Endothelial cell of umbilical vein (primary cell): ENCODE measurements around the gene FNDC1. TPM values are rescaled to one million over a fixed set of nuclear protein-coding genes. Genes with fewer than 3 reads are reported as not detected.

Experiments
- BruUV-seq: library from RNA; stranded (reverse); fragments of 400-500 nt; replicated peaks from 2 replicates; lab custom pipeline; 2021; lab: Mats Ljungman, UMichigan
- CTCF ChIA-PET: fragments of 300-600, 350-600 bp; sonication (Branson Sonifier 250); formaldehyde crosslinking; loops from one replicate; lab custom pipeline; 2021; ENCODE audit warnings: antibody characterized with exemption, inconsistent platforms; lab: Charles Lee
- POLR2A ChIA-PET: fragments of 300-600, 350-600 bp; sonication (Branson Sonifier 250); formaldehyde crosslinking; loops from one replicate; lab custom pipeline; 2021; ENCODE audit warnings: antibody characterized with exemption, inconsistent platforms; lab: Charles Lee
- DNase-seq: peaks from one replicate; pipeline ENCODE4 v3.0.0-alpha.2; 2011; ENCODE audit warnings: low read depth, low spot score
- FAIRE-seq: peaks from 2 replicates; lab custom pipeline; 2011; peaks lifted over from hg19 to GRCh38; lab: Jason Lieb, UNC
- H2AFZ ChIP-seq: 2 replicates; pipeline ENCODE4 v1.6.0; 2012; ENCODE audit warnings: low read depth, low read length, control low read depth, inconsistent platforms
- H3K27ac ChIP-seq: 2 replicates; pipeline ENCODE4 v1.5.1; 2011; ENCODE audit warnings: low read depth, mild to moderate bottlenecking, control low read depth, low read length, moderate library complexity; ENCODE audit not compliant: insufficient read depth
- H3K27me3 ChIP-seq, 2 experiments: 2 replicates each; pipeline versions ENCODE4 v1.6.0 to v1.6.1; 2011; ENCODE audit warnings: low read length in 2 of 2, mixed read lengths in 1 of 2; ENCODE audit not compliant: control insufficient read depth in 2 of 2, insufficient read depth in 2 of 2
- H3K36me3 ChIP-seq, 2 experiments: 2 replicates in 1 of 2; 3 replicates in 1 of 2; pipeline ENCODE4 v1.5.1; 2011; ENCODE audit warnings: low read length in 2 of 2, mild to moderate bottlenecking in 1 of 2, moderate library complexity in 1 of 2; ENCODE audit not compliant: control insufficient read depth in 2 of 2, insufficient read depth in 2 of 2; ENCODE audit errors: extremely low read depth in 1 of 2
- H3K4me1 ChIP-seq: 3 replicates; pipeline ENCODE4 v1.5.1; 2011; ENCODE audit warnings: mild to moderate bottlenecking, low read length; ENCODE audit not compliant: control insufficient read depth, insufficient read depth; ENCODE audit errors: extremely low read depth
- H3K4me2 ChIP-seq: 2 replicates; pipeline ENCODE4 v1.6.1; 2011; ENCODE audit warnings: low read length, control low read depth, mixed read lengths; ENCODE audit not compliant: insufficient read depth
- H3K4me3 ChIP-seq, 3 experiments: fragments of 200-600 bp in 1 of 3; sonication (generic), shearing (Covaris generic) in 1 of 3; replicated peaks in 1 of 3; 2 replicates each; pipeline ENCODE4 v1.5.1; 2011 to 2016; ENCODE audit warnings: control low read depth in 3 of 3, low read length in 3 of 3, mild to moderate bottlenecking in 2 of 3, inconsistent platforms in 1 of 3, low read depth in 1 of 3, moderate library complexity in 1 of 3; ENCODE audit not compliant: insufficient read depth in 1 of 3
- H3K79me2 ChIP-seq: 2 replicates; pipeline ENCODE4 v1.6.0; 2012; ENCODE audit warnings: low read length, inconsistent platforms; ENCODE audit not compliant: control insufficient read depth, insufficient read depth
- H3K9ac ChIP-seq: replicated peaks from 2 replicates; pipeline ENCODE3; 2011; ENCODE audit warnings: low read length, control low read depth; ENCODE audit not compliant: insufficient read depth; ENCODE audit errors: extremely low read depth
- H3K9me1 ChIP-seq: replicated peaks from 3 replicates; pipeline ENCODE4 v1.6.0; 2011; ENCODE audit warnings: mild to moderate bottlenecking, low read length; ENCODE audit not compliant: control insufficient read depth, insufficient read depth; ENCODE audit errors: extremely low read depth
- H3K9me3 ChIP-seq: replicated peaks from 2 replicates; pipeline ENCODE4 v1.5.1; 2012; ENCODE audit warnings: low read length, inconsistent platforms; ENCODE audit not compliant: control insufficient read depth, insufficient read depth
- H4K20me1 ChIP-seq: replicated peaks from 2 replicates; pipeline ENCODE3; 2011; ENCODE audit warnings: mild to moderate bottlenecking, low read length; ENCODE audit not compliant: control insufficient read depth, insufficient read depth; ENCODE audit errors: extremely low read depth
- EZH2 ChIP-seq: IDR thresholded peaks from 2 replicates; pipeline ENCODE4 v1.6.1; 2012; ENCODE audit warnings: borderline replicate concordance, low read depth, mild to moderate bottlenecking, moderate library complexity, low read length, inconsistent platforms; ENCODE audit not compliant: severe bottlenecking
- GATA2 ChIP-seq: IDR thresholded peaks from 2 replicates; pipeline ENCODE4 v1.7.0; 2011; ENCODE audit warnings: low read depth, mild to moderate bottlenecking, moderate library complexity, mixed read lengths, low read length; ENCODE audit not compliant: insufficient read length, insufficient read depth
- JUN ChIP-seq: IDR thresholded peaks from 2 replicates; pipeline ENCODE4 v1.6.1; 2011; ENCODE audit warnings: borderline replicate concordance, low read depth; ENCODE audit not compliant: insufficient read length, insufficient read depth
- POLR2A ChIP-seq: IDR thresholded peaks from 2 replicates; pipeline ENCODE4 v1.6.1; 2012; ENCODE audit warnings: low read depth, mild to moderate bottlenecking, control low read depth, low read length
- POLR2AphosphoS5 ChIP-seq: IDR thresholded peaks from 2 replicates; pipeline ENCODE4 v1.6.1; 2012; ENCODE audit warnings: low read depth, mild to moderate bottlenecking, control low read depth, low read length, moderate library complexity; ENCODE audit not compliant: insufficient read depth
- dilution Hi-C: fragments of 300-500 bp; cut with MboI; formaldehyde crosslinking; loops from one replicate; pipeline ENCODE4 v1.15.0; 2019; ENCODE audit warnings: low sequenced_read_pairs; ENCODE audit not compliant: extremely low pct_ligation_motif_present
- intact Hi-C: fragments of 100-400 bp; cut with micrococcal nuclease; formaldehyde crosslinking; loops from one replicate; pipeline ENCODE4 v1.10.0; 2022
- polyA plus RNA-seq, 4 experiments: library from polyadenylated mRNA; depleted of rRNA in 3 of 4; stranded (reverse) in 3 of 4; unstranded in 1 of 4; fragments of >200 nt; gene quantifications; 2 replicates each; pipeline versions ENCODE4 v1.2.1 to v1.2.3, GENCODE V29; 2011 to 2012; ENCODE audit warnings: missing spikeins in 1 of 4
- total RNA-seq: library from RNA; stranded (reverse); gene quantifications from 2 replicates; pipeline ENCODE4 v1.2.3, GENCODE V29; 2021

FNDC1 gene
- total and polyA plus RNA-seq, 2 donors (not counting 3 experiments of a cell fraction or from before 2014, with no cell fraction given), result 0.04 TPM; not detected in 1

GRCh38 chr6:159184559-159184958, 15.4 kb downstream of the FNDC1 start:
- Histone ChIP-seq H3K9me1 (no peaks in the 10 kb centered on the region), H3K9ac (no peak overlapping the region), H2AFZ (no peak overlapping the region), H4K20me1 (no peaks in the 10 kb centered on the region), H3K79me2 (no peaks in the 10 kb centered on the region), H3K27me3 (no peaks in the 10 kb centered on the region), H3K4me3 (no peak overlapping the region), H3K4me1 (no peaks in the 10 kb centered on the region), H3K4me2 (no peak overlapping the region), H3K36me3 (no peaks in the 10 kb centered on the region), H3K27ac (no peak overlapping the region), H3K9me3 (no peaks in the 10 kb centered on the region)
- no peak for TF ChIP-seq EZH2
- intact Hi-C loops, result no loop called here
- ChIA-PET CTCF (interaction anchor here (1.2 to 3.2 kb wide), 3 partner anchors 10 to 470 kb away, joined by 5 to 19 read pairs (median 7); no protein-coding TSS in a partner anchor), POLR2A (no interaction called here)
- DNase-seq, result no peak
- dilution Hi-C loops, result no loop called here
- no TSS peak for BruUV-seq
- no peak for FAIRE-seq

- Histone ChIP-seq H3K36me3 (no peaks in the 10 kb centered on the region), H3K9me3 (no peaks in the 10 kb centered on the region), H3K9me1 (no peaks in the 10 kb centered on the region), H3K27ac (no peak overlapping the region), H2AFZ (no peak overlapping the region), H3K4me2 (no peak overlapping the region), H3K4me3 (no peak overlapping the region), H3K79me2 (no peaks in the 10 kb centered on the region), H3K9ac (no peak overlapping the region), H4K20me1 (no peaks in the 10 kb centered on the region), H3K4me1 (no peaks in the 10 kb centered on the region), H3K27me3 (no peaks in the 10 kb centered on the region)
- CTCF ChIA-PET, result no interaction called here
- TF ChIP-seq POLR2A (no peak), GATA2 (no peak), POLR2AphosphoS5 (no peak), JUN (no peak)
- dilution Hi-C loops, result no loop called here
- FAIRE-seq, result no peak
- intact Hi-C loops, result no loop called here
- POLR2A ChIA-PET, result no interaction called here
- no TSS peak for BruUV-seq
- DNase-seq, result no peak
Measured at GRCh38 chr6:159190460-159190859, 21.3 kb downstream of the FNDC1 start.
